Heart right ventricle (tissue), 16 donors: ENCODE data around the gene ANK3. TPM values are rescaled to one million over a fixed set of nuclear protein-coding genes. Genes with fewer than 3 reads are reported as not detected.

Experiments
- ATAC-seq, 8 donors: fragments of 200-7000 bp; cut with Tn5 transposase; one replicate each; pipeline ENCODE4 v1.9.1; 2020; ENCODE audit warnings: mild to moderate bottlenecking in 8 of 8, moderate library complexity in 8 of 8, moderate number of reproducible peaks in 1 of 8
- DNase-seq, 2 donors: peaks; one replicate each; pipeline ENCODE4 v3.0.0-alpha.2; 2020
- H3K27ac ChIP-seq, 10 donors: fragments of 200-600 bp; sonication (generic) in 2 of 10; one replicate each; pipeline versions ENCODE4 v1.5.0 to v1.8.0; 2020 to 2022; ENCODE audit warnings: mild to moderate bottlenecking in 3 of 10
- H3K27me3 ChIP-seq, 7 donors: fragments of 200-600 bp; one replicate each; pipeline ENCODE4 v1.8.0; 2021 to 2022; ENCODE audit warnings: mild to moderate bottlenecking in 2 of 7
- H3K36me3 ChIP-seq, 9 donors: fragments of 200-600 bp; sonication (generic) in 1 of 9; one replicate each; pipeline versions ENCODE4 v1.5.0 to v1.8.0; 2020 to 2022; ENCODE audit warnings: mild to moderate bottlenecking in 2 of 9
- H3K4me1 ChIP-seq, 9 donors: fragments of 200-600 bp; sonication (generic) in 1 of 9; one replicate each; pipeline versions ENCODE4 v1.5.0 to v1.8.0; 2020 to 2022; ENCODE audit warnings: mild to moderate bottlenecking in 4 of 9
- H3K4me3 ChIP-seq, 10 donors: fragments of 200-600 bp; sonication (generic) in 2 of 10; one replicate each; pipeline versions ENCODE4 v1.5.0 to v1.8.0; 2020 to 2022; ENCODE audit warnings: mild to moderate bottlenecking in 7 of 10, moderate library complexity in 2 of 10
- H3K9me3 ChIP-seq, 11 donors: fragments of 200-600 bp in 10 of 11; sonication (generic) in 2 of 11; one replicate each; pipeline versions ENCODE4 v1.5.0 to v1.8.0; 2013 to 2022; ENCODE audit warnings: mild to moderate bottlenecking in 2 of 11, control low read depth in 1 of 11, moderate library complexity in 1 of 11
- CTCF ChIP-seq, 9 donors: fragments of 200-600 bp; sonication (generic) in 2 of 9; IDR thresholded peaks; one replicate each; pipeline versions ENCODE4 v1.5.0 to v1.8.0; 2021 to 2022; ENCODE audit warnings: antibody characterized with exemption in 9 of 9, mild to moderate bottlenecking in 5 of 9, moderate library complexity in 1 of 9
- WGBS, 2 donors: extraction: QIAGEN DNeasy Blood & Tissue Kit; methylation state at CpG; one replicate each; pipeline ENCODE4 v1.1.7; 2013; ENCODE audit warnings: inconsistent platforms in 1 of 2; 5-methylcytosine and 5-hydroxymethylcytosine counted together
- intact Hi-C, 10 donors: fragments of 100-400 bp; cut with DNase I; formaldehyde crosslinking; loops; one replicate each; pipeline versions ENCODE4 v1.11.1 to v1.14.2; 2022
- polyA plus RNA-seq, 2 donors: library from polyadenylated mRNA; stranded (reverse); fragments of 200-250 nt; gene quantifications; one replicate each; pipeline ENCODE4 v1.2.3, GENCODE V29; 2013
- total RNA-seq, 10 donors: library from RNA; stranded (reverse); fragmentation: NEBNext Ultra II Directional in 3 of 10; extraction: Animal tissue kit (Norgen Biotek cat#: 25700) in 3 of 10; gene quantifications; one replicate each; pipeline versions ENCODE4 v1.2.1 to v1.2.4, GENCODE V29; 2021 to 2023
- donor health status: Arrhythmogenic right ventricular cardiomyopathy.
- donor health status: ischemic (EF 13 %, LVEDD 7.1; RV severe dilation, severe dysfunction).
- donor health status: healthy with polysubstance abuse.
- donor health status: DM: no; HTN: yes; CAD: no.
- donor health status: DM: no; HTN: no; CAD: no.
- donor health status: ischemic (EF 25% LVEDD 6.9; RV normal size, moderate dysfunction).
- donor health status: ischemic (EF 25% LVEDD 5.7; RV mildly dilated, moderate dysfunction).
- donor health status: healthy.
- donor health status: DM: yes; HTN: yes; CAD: no.
- donor health status: Ischemic cardiomyopathy.
- donor health status: ischemic (EF 35%, LVEDD 5.7; RV mildly dilated, moderate dysfunction).
- donor health status: nonischemic (EF 11% LVEDD 7.7; RV severe dilation, severe dysfunction).
- donor health status: DM: yes; HTN: yes; CAD: no.
- donor health status: PGD.
- donor health status: ischemic (EF 29% LVEDD 5.4; RV normal size, mild dysfunction).
- donor health status: nonischemic (EF 23%, LVEDD 6.1; RV moderate dilation, normal function).

ANK3 gene
- total and polyA plus RNA-seq, 12 donors = 34.4 to 287 (median 245) TPM

- no peak for TF ChIP-seq CTCF (IDR thresholded peaks at IDR 0.05)
- intact Hi-C loops = loop anchor here in 3 of 10 donors (5.0 to 10.0 kb wide), 3 partner anchors 180 to 420 kb away; no protein-coding TSS in a partner anchor
- Histone ChIP-seq H3K9me3 (no peaks in the 10 kb centered on the region), H3K4me3 (no peak overlapping the region), H3K27ac (no peak overlapping the region), H3K27me3 (no peaks in the 10 kb centered on the region), H3K36me3 (peaks cover 0 to 6% (median 0%) of the 10 kb centered on the region in 9 donors), H3K4me1 (peaks cover 0 to 9% (median 0%) of the 10 kb centered on the region in 9 donors)
- DNase-seq (no peak), ATAC-seq (no peak)
- WGBS, 2 donors = 75 to 85% methylated on average over 2 of the region's 2 CpGs
Observed at GRCh38 chr10:60044971-60045370, 344.7 kb downstream of the ANK3 start.

- no peak for TF ChIP-seq CTCF (IDR thresholded peaks at IDR 0.05)
- ATAC-seq (no peak), DNase-seq (no peak)
- Histone ChIP-seq H3K27me3 (no peaks in the 10 kb centered on the region), H3K9me3 (no peaks in the 10 kb centered on the region), H3K4me1 (peaks cover 0 to 9% (median 0%) of the 10 kb centered on the region in 9 donors), H3K4me3 (no peak overlapping the region), H3K36me3 (peaks cover 0 to 6% (median 0%) of the 10 kb centered on the region in 9 donors), H3K27ac (no peak overlapping the region)
- 93% methylated on average over 2 of the region's 2 CpGs for WGBS, 2 donors
- intact Hi-C loops = loop anchor here in 2 of 10 donors (10.0 kb wide), 2 partner anchors 179 to 419 kb away; no protein-coding TSS in a partner anchor
Observed at GRCh38 chr10:60044242-60044641, 345.4 kb downstream of the ANK3 start.

GRCh38 chr10:60043561-60044241, 346.0 kb downstream of the ANK3 start:
- Histone ChIP-seq H3K36me3 (peaks cover 0 to 6% (median 0%) of the 10 kb centered on the region in 9 donors), H3K27me3 (no peaks in the 10 kb centered on the region), H3K4me1 (peaks cover 0 to 9% (median 0%) of the 10 kb centered on the region in 9 donors), H3K4me3 (no peak overlapping the region), H3K27ac (no peak overlapping the region), H3K9me3 (no peaks in the 10 kb centered on the region)
- no peak for ATAC-seq
- no peak for TF ChIP-seq CTCF (IDR thresholded peaks at IDR 0.05)
- intact Hi-C loops = loop anchor here in 2 of 10 donors (10.0 kb wide), 2 partner anchors 179 to 419 kb away; no protein-coding TSS in a partner anchor
- WGBS, 2 donors = 72 to 77% methylated on average over 6 of the region's 6 CpGs
- DNase-seq = no peak

- Histone ChIP-seq H3K36me3 (peaks cover 0 to 6% (median 0%) of the 10 kb centered on the region in 9 donors), H3K27ac (no peak overlapping the region), H3K27me3 (no peaks in the 10 kb centered on the region), H3K4me1 (peaks cover 0 to 9% (median 0%) of the 10 kb centered on the region in 9 donors), H3K9me3 (no peaks in the 10 kb centered on the region), H3K4me3 (no peak overlapping the region)
- intact Hi-C loops = loop anchor here in 2 of 10 donors (10.0 kb wide), 2 partner anchors 178 to 418 kb away; no protein-coding TSS in a partner anchor
- WGBS, 2 donors = 85 to 86% methylated on average over 2 of the region's 2 CpGs
- DNase-seq = no peak
- ATAC-seq = no peak
- no peak for TF ChIP-seq CTCF (IDR thresholded peaks at IDR 0.05)
Observed at GRCh38 chr10:60042914-60043313, 346.8 kb downstream of the ANK3 start.
